ENCODE data around the gene ZNF266.

The ZNF266 gene

GRCh38 chr19:9435279-9436268 lies at the start of gene ZNF266:
ZNF266 (minus strand) TSS chr19:9435573; CDS start chr19:9420089, 15,484 bp downstream.
- peak; percentile 97 for DNase-seq (ENCODE audit: low spot score)

GRCh38 chr19:9485140-9485539 lies 49.8 kb upstream of the ZNF266 start:
- DNase-seq (ENCODE audit: low spot score) = no peak

- no peak for DNase-seq (ENCODE audit: low spot score)
These were observed 39.6 kb upstream of the ZNF266 start for GRCh38 chr19:9474975-9475374.

- no peak for DNase-seq (ENCODE audit: low spot score)
These were observed 31.8 kb upstream of the ZNF266 start for GRCh38 chr19:9467161-9467560.

- DNase-seq (ENCODE audit: low spot score) = no peak
These were observed 26.6 kb upstream of the ZNF266 start for GRCh38 chr19:9461938-9462337.

DNA sequence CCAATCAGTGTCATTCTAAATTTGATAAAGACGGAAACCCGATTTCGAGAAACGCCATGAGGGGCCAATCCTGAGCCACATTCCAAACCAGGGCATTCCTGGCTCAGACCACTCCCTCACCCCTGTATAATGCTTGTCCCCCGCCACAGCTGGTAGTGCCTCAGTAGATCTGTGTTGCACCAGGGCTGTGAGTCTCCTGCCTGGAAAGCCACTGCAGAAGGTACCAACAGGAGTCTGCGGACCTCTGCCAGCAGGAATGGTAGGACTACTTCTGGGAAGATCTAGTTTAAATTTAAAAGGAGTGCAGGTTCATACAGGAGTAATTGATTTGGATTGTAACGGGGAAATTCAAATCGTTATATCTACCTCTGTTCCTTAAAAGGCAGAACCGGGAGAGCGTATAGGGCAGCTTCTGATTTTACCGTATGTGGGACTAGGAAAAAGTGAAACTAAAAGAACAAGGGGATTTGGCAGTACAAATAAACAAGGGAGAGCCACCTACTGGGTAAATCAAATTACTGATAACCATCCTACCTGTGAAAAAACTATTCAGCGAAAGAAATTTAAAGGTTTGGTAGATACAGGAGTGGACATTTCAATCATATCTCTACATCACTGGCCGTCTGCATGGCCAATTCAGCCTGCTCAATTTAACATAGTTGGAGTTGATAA lies 20.8 kb upstream of the ZNF266 start:
- DNase-seq (ENCODE audit: low spot score) = no peak

DNA sequence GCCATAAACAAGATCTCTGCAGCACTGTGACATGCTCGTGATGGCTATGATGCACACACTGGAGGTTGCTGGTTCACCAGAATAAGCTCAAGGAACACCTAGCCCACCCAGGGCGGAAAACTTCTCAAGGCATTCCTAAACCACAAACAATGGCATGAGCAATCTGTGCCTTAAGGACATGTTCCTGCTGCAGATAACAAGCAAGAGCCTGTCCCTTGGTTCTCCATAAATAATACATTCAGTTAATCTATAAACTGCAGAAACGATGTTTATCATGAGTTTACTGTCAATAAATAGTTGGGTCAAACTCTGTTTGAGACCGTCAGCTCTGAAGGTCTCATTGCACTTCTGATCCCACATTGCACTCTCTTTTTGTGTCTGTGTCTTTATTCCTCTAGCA lies 18.6 kb upstream of the ZNF266 start:
- no peak for DNase-seq (ENCODE audit: low spot score)

DNA sequence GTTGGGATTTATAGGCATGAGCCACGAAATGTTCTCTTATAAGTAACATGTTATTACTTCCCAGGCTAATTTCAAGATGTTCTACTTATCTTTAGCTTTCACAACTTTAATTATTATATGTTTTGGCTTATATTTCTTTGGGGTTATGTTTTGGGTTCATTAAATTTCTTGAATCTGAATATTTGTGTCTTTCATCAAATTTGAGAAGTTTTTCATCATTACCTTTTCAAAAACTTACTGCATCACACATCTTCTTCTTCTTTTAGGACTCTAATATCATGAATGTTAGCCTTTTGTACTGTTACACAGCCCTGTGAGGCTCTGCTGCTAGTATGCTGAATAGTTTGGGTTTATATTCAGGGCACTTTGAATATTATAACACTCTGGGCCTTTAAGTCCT lies 9.7 kb upstream of the ZNF266 start:
- no peak for DNase-seq (ENCODE audit: low spot score)

GRCh38 chr19:9436358-9436757 lies 985 bp upstream of the ZNF266 start:
- DNase-seq (ENCODE audit: low spot score) = no peak

DNA sequence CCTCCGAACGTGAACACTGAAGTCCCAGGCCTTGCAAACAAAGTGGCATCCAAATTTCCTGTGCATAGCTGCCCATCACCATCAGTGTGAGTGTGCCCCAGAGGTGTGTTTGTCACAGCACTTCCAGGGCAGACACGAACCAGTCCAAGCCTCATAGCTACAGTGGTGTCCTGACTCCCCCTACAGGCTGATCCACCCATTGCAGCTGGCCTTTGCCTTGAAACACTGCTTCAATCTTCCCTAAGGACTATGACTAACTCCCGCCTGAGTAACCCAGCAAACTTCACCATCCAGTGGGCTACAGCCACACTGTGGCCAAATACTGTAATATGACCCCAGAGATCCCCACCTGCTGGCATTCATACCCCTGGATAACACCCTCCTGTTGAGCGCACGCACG lies 3.9 kb downstream of the ZNF266 start:
- peak; percentile 56 for DNase-seq (ENCODE audit: low spot score)

- no peak for DNase-seq (ENCODE audit: low spot score)
These were observed 4.9 kb downstream of the ZNF266 start for GRCh38 chr19:9430444-9430843.

GRCh38 chr19:9427941-9428340 lies 7.4 kb downstream of the ZNF266 start:
- DNase-seq (ENCODE audit: low spot score) = no peak

DNA sequence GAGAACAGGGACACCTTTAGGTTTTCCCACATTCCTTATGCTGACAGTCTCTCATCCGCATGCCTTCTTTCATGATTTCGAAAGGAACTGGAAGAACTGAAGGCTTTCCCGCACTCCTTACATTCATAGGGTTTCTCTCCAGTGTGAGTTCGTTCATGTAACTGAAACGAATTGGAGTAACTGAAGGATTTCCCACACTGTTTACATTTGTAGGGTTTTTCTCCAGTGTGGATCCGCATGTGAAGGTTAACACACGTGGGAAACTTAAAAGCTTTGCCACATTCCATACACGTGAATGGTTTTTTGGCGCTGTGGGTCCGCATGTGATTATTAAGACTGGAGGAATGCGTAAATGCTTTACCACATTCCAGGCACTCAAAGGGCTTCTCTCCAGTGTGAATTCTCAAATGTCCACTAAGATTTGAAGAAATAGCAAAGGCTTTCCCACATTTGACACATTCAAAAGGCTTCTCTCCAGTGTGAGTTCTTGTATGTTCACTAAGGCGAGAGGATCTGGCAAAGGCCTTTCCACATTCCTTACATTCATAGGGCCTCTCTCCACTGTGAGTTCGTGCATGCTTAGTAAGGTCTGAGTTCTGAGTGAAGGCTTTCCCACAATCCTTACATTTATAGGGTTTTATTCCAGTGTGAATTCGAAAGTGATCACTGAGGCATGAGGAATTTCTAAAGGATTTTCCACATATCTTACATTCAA lies 22.0 kb downstream of the ZNF266 start:
- no peak for DNase-seq (ENCODE audit: low spot score)

- DNase-seq (ENCODE audit: low spot score) = no peak
These were observed 27.5 kb downstream of the ZNF266 start for GRCh38 chr19:9407827-9408226.

DNA sequence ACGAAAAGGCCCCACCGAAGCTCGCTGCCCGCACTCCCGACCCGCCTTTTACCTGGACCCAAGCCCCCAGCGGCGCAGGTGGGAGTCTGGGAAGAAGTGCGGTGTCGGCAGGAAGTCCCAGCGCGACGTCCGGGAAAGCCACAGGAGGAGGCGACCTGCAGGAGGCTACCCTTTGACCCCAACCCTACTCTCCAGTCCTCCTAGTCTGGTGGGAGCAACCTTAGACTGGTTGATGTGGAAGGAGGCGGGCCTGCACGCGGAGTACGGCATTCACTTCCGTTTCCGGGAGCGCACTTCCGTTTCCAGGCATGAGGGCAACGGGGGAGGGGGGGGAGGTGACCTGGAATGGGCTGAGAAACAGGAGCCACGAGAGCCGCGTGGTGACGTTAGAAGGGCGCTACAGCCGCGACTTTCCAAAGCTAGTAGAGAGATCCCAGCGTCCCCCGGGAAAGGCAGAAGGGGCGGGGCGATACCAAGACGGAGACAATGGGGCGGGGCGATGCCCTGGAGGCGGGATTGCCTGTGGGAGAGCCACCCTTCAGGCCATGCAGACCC lies 28.5 kb downstream of the ZNF266 start:
- peak; percentile 45 for DNase-seq (ENCODE audit: low spot score)

GRCh38 chr19:9381361-9381785 lies 54.0 kb downstream of the ZNF266 start:
- DNase-seq (ENCODE audit: low spot score) = no peak

DNA sequence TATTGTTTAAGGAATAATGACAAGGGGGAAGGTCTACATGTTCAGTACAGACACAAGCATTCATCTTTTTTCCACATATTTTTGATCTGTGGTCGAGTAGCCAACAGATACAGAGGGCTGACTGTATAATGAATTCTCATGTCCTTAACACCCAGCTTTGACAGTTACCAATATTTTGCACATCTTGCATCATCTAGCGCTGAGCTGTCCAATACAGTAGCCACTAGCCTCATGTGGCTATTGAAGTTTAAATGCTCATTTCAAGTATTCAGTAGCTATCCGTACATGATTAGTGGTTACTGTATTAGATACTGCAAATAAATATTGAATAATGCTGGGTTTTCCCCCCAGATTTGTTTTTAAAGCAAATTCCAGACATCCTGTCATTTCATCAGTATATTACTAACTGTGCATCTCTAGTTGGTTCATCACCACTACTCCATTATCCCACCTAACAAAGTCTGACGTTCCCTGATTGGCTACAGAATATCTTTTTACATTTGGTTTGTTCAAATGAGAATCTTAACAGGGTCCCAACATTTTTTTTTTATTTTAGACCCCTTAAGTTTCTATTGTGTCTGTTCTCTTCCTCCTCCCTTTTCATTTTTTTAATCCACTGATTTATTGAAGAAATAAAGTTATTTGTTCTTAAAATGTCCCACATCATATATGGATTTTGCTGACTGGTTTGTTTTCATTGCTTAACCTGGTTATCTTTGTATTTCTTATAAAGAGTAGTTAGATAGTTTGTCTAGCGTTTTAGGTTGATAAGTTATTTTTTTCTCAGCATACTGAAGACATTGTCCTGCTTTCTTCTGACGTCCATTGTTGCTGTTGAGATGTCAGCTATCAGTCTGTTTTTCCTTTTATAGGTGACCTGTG lies 64.4 kb downstream of the ZNF266 start:
- no peak for DNase-seq (ENCODE audit: low spot score)

- DNase-seq (ENCODE audit: low spot score) = no peak
These were observed 72.5 kb downstream of the ZNF266 start, which contains the start of gene ZNF177 for GRCh38 chr19:9362905-9363304. ZNF177 (plus strand) TSS chr19:9363013; CDS start chr19:9378312, 15,299 bp downstream.

Data from iPS-NIHi11 (cell line).